HCT116 (cell line): ENCODE data around the gene ZNF107. TPM values are rescaled to one million over a fixed set of nuclear protein-coding genes. Genes with fewer than 3 reads are reported as not detected.
"Not testable (repeated sequence)": the region's sequence is repeated elsewhere in the genome, so short reads cannot be mapped to it uniquely, and the experiment has no call there.

Source experiments
- ATAC-seq: fragments of 200-7000 bp; cut with Tn5 transposase; 2 replicates; pipeline ENCODE4 v1.9.1; 2020; ENCODE audit warnings: mild to moderate bottlenecking, moderate library complexity
- BruUV-seq: library from RNA; stranded (reverse); fragments of 400-500 nt; replicated peaks from 2 replicates; lab custom pipeline; 2021; lab: Mats Ljungman, UMichigan
- CTCF ChIA-PET: fragments of 300-600 bp; sonication (Branson Sonifier 250); formaldehyde crosslinking; loops from one replicate; lab custom pipeline; 2021; ENCODE audit warnings: antibody characterized with exemption; lab: Charles Lee
- POLR2A ChIA-PET: fragments of 300-600, 350-600 bp; sonication (Branson Sonifier 250); formaldehyde crosslinking; loops from one replicate; lab custom pipeline; 2021; ENCODE audit warnings: antibody characterized with exemption; lab: Charles Lee
- RAD21 ChIA-PET, 2 experiments: fragments of 300-600 bp; sonication (Branson Sonifier 250); formaldehyde crosslinking; loops; one replicate each; lab custom pipeline; 2023; ENCODE audit warnings: low total read pairs in 2 of 2; ENCODE audit not compliant: uncharacterized antibody in 2 of 2, unreplicated experiment in 2 of 2, low non-redundant PET in 1 of 2; lab: Charles Lee
- DNase-seq: peaks from one replicate; pipeline ENCODE4 v3.0.0-alpha.2; 2010; ENCODE audit warnings: low read depth, low spot score
- H2AFZ ChIP-seq: fragments of 200-600 bp; shearing (Covaris generic), sonication (generic); 2 replicates; pipeline ENCODE4 v1.6.1; 2017; ENCODE audit warnings: low read depth, mixed run types, mixed read lengths, antibody characterized with exemption, low read length; ENCODE audit not compliant: poor library complexity, severe bottlenecking
- H3K27ac ChIP-seq: 2 replicates; pipeline ENCODE4 v1.5.1; 2012; ENCODE audit warnings: low read depth, low read length
- H3K27me3 ChIP-seq: fragments of 200-600 bp; sonication (generic); 2 replicates; pipeline ENCODE4 v1.6.1; 2016; ENCODE audit warnings: mixed run types, low read length, mixed read lengths; ENCODE audit not compliant: insufficient read depth
- H3K36me3 ChIP-seq, 2 experiments: fragments of 200-500 bp in 1 of 2; fragments of 200-600 bp in 1 of 2; sonication (Bioruptor generic) in 1 of 2; sonication (generic) in 1 of 2; 2 replicates each; pipeline versions ENCODE4 v1.5.1 to v1.6.1; 2014 to 2016; ENCODE audit warnings: low read length in 2 of 2, inconsistent platforms in 1 of 2, mixed read lengths in 1 of 2, mixed run types in 1 of 2; ENCODE audit not compliant: insufficient read depth in 2 of 2, control insufficient read depth in 1 of 2
- H3K4me1 ChIP-seq, 2 experiments: fragments of 200-600 bp in 1 of 2; sonication (generic) in 1 of 2; 2 replicates each; pipeline versions ENCODE4 v1.5.1 to v1.6.1; 2012 to 2017; ENCODE audit warnings: low read length in 2 of 2, inconsistent platforms in 1 of 2, mild to moderate bottlenecking in 1 of 2, mixed read lengths in 1 of 2, mixed run types in 1 of 2, moderate library complexity in 1 of 2; ENCODE audit not compliant: insufficient read depth in 2 of 2, control insufficient read depth in 1 of 2
- H3K4me2 ChIP-seq: fragments of 200-600 bp; sonication (generic); 2 replicates; pipeline ENCODE4 v1.6.1; 2017; ENCODE audit warnings: mixed run types, low read length, mixed read lengths
- H3K4me3 ChIP-seq, 2 experiments: fragments of 200-600 bp in 1 of 2; sonication (generic) in 1 of 2; replicated peaks in 1 of 2; 2 replicates each; pipeline ENCODE4 v1.5.1; 2011 to 2016; ENCODE audit warnings: low read length in 2 of 2, control low read depth in 1 of 2, low read depth in 1 of 2, mild to moderate bottlenecking in 1 of 2, mixed read lengths in 1 of 2, mixed run types in 1 of 2
- H3K79me2 ChIP-seq: fragments of 200-600 bp; sonication (generic); 2 replicates; pipeline ENCODE4 v1.6.1; 2017; ENCODE audit warnings: mild to moderate bottlenecking, mixed run types, low read length, moderate library complexity, mixed read lengths; ENCODE audit not compliant: insufficient read depth
- H3K9ac ChIP-seq: fragments of 200-600 bp; sonication (generic); 2 replicates; pipeline ENCODE4 v1.6.1; 2016; ENCODE audit warnings: low read length, mixed read lengths
- H3K9me2 ChIP-seq: fragments of 200-600 bp; sonication (generic), shearing (Covaris generic); 2 replicates; pipeline ENCODE4 v1.6.1; 2017; ENCODE audit warnings: mixed run types, mild to moderate bottlenecking, moderate library complexity; ENCODE audit not compliant: insufficient read depth
- H3K9me3 ChIP-seq, 2 experiments: fragments of 200-500 bp in 1 of 2; fragments of 200-600 bp in 1 of 2; sonication (Bioruptor generic) in 1 of 2; sonication (generic) in 1 of 2; 2 replicates each; pipeline ENCODE4 v1.6.1; 2014 to 2017; ENCODE audit warnings: low read length in 2 of 2, mixed read lengths in 2 of 2, inconsistent platforms in 1 of 2, low read depth in 1 of 2, mild to moderate bottlenecking in 1 of 2, mixed run types in 1 of 2, moderate library complexity in 1 of 2; ENCODE audit not compliant: control insufficient read depth in 1 of 2, insufficient read depth in 1 of 2
- H4K20me1 ChIP-seq: fragments of 200-600 bp; sonication (generic), shearing (Covaris generic); 2 replicates; pipeline ENCODE4 v1.6.1; 2017; ENCODE audit warnings: mixed run types, mild to moderate bottlenecking, moderate library complexity; ENCODE audit not compliant: insufficient read depth
- EZH2 ChIP-seq: fragments of 200-600 bp; sonication (generic); IDR thresholded peaks from 2 replicates; pipeline ENCODE4 v1.6.1; 2017; ENCODE audit warnings: antibody characterized with exemption, mixed run types
- EZH2phosphoT487 ChIP-seq: fragments of 200-600 bp; IDR thresholded peaks from 2 replicates; pipeline ENCODE4 v1.6.1; 2018; ENCODE audit warnings: antibody characterized with exemption, borderline replicate concordance
- JUND ChIP-seq: IDR thresholded peaks from 2 replicates; pipeline ENCODE4 v1.6.1; 2012
- RAD21 ChIP-seq: IDR thresholded peaks from 2 replicates; pipeline ENCODE4 v1.6.1; 2012; ENCODE audit warnings: low read depth, mild to moderate bottlenecking
- SRF ChIP-seq: IDR thresholded peaks from 2 replicates; pipeline ENCODE4 v1.6.1; 2012; ENCODE audit warnings: low read depth
- YY1 ChIP-seq: IDR thresholded peaks from 2 replicates; pipeline ENCODE4 v1.6.1; 2011; ENCODE audit warnings: low read length, low read depth, moderate library complexity, mild to moderate bottlenecking; ENCODE audit not compliant: insufficient replicate concordance; ENCODE audit errors: extremely low read depth
- intact Hi-C: fragments of 100-400 bp; cut with micrococcal nuclease; formaldehyde crosslinking; loops from 2 replicates; pipeline ENCODE4 v1.10.0; 2022
- total RNA-seq: library from RNA; stranded (reverse); gene quantifications from one replicate; pipeline ENCODE4 v1.2.1, GENCODE V29; 2021; ENCODE audit not compliant: unreplicated experiment
- TF ChIP-seq, protein P1 (sequence below): IDR thresholded peaks from 2 replicates; pipeline ENCODE4 v1.6.1; 2012

ZNF107 gene
- total RNA-seq, 1 experiment from 2014 or later: 6.2 TPM

- TF ChIP-seq EZH2phosphoT487: no peak
- no peak for ATAC-seq
- H4K20me1 ChIP-seq: no peaks in the 10 kb centered on the region
Observed at GRCh38 chr7:64655811-64656210, 10.1 kb upstream of the ZNF107 start.

DNA sequence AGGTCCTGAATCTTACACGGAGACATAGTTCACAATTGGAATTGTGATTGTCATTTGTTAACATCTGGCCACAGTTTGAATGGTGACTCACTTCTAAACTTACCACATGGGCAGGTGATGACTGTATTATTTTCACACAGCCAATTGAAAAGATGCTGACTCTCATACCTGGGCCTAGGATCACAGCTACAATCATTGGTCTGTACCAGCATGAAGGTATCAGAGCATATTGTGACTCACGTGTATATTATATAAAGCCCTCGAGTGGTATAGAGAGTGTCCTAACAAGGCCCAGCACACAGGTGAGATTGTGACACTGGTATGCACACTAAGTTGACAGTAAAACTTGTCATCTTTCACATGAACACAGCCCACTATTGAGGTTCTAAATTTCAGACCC is 9.4 kb upstream of the ZNF107 start:
- no peaks in the 10 kb centered on the region for H3K27me3 ChIP-seq
- H3K4me1 ChIP-seq: no peaks in the 10 kb centered on the region
- intact Hi-C loops: no loop called here
- H4K20me1 ChIP-seq: no peaks in the 10 kb centered on the region
- no peak overlapping the region for H3K9ac ChIP-seq
- no peak overlapping the region for H2AFZ ChIP-seq
- no peaks in the 10 kb centered on the region for H3K79me2 ChIP-seq
- TF ChIP-seq RAD21: no peak
- TF ChIP-seq JUND: no peak
- TF ChIP-seq, protein P1, sequence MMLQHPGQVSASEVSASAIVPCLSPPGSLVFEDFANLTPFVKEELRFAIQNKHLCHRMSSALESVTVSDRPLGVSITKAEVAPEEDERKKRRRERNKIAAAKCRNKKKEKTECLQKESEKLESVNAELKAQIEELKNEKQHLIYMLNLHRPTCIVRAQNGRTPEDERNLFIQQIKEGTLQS: no peak
- no peak for TF ChIP-seq SRF
- no peak for TF ChIP-seq YY1
- no peak for TF ChIP-seq EZH2
- ChIA-PET RAD21 (no interaction called here), POLR2A (no interaction called here), CTCF (no interaction called here)
- H3K4me2 ChIP-seq: no peak overlapping the region
- no TSS peak for BruUV-seq
- no peaks in the 10 kb centered on the region for H3K36me3 ChIP-seq
- H3K9me2 ChIP-seq: no peaks in the 10 kb centered on the region
- no peak overlapping the region for H3K27ac ChIP-seq
- H3K4me3 ChIP-seq: no peak overlapping the region
- DNase-seq (no peak), ATAC-seq (no peak)
- H3K9me3 ChIP-seq: no peaks in the 10 kb centered on the region

More at GRCh38 chr7:64655811-64656210, 10.1 kb upstream of the ZNF107 start:
- Histone ChIP-seq H3K4me2 (no peak overlapping the region), H3K36me3 (no peaks in the 10 kb centered on the region), H3K9ac (no peak overlapping the region), H3K9me2 (no peaks in the 10 kb centered on the region), H3K9me3 (no peaks in the 10 kb centered on the region), H2AFZ (no peak overlapping the region), H3K4me1 (no peaks in the 10 kb centered on the region), H3K27me3 (no peaks in the 10 kb centered on the region), H3K79me2 (no peaks in the 10 kb centered on the region), H3K4me3 (no peak overlapping the region), H3K27ac (no peak overlapping the region)
- no peak for DNase-seq
- ChIA-PET RAD21 (no interaction called here), CTCF (no interaction called here), POLR2A (no interaction called here)
- intact Hi-C loops: no loop called here
- BruUV-seq: no TSS peak

- intact Hi-C loops: loop anchor here (5.0 to 10.0 kb wide), 2 partner anchors 100 to 563 kb away; partner anchors contain the start of gene ZNF680
- POLR2A ChIA-PET, DNase-seq, H2AFZ ChIP-seq, H3K9me2 ChIP-seq, H3K27ac ChIP-seq, H3K4me2 ChIP-seq, ATAC-seq, H3K4me3 ChIP-seq, H3K9me3 ChIP-seq, H3K4me1 ChIP-seq, RAD21 ChIA-PET, H3K9ac ChIP-seq, BruUV-seq, H3K36me3 ChIP-seq, H3K27me3 ChIP-seq, H4K20me1 ChIP-seq, CTCF ChIA-PET: not testable (repeated sequence)
- H3K79me2 ChIP-seq: peaks cover 11% of the 10 kb centered on the region
Observed at GRCh38 chr7:64662091-64662490, 3.8 kb upstream of the ZNF107 start.
